ENCODE measurements around the gene HIBCH.
"Not testable (repeated sequence)": the region's sequence is repeated elsewhere in the genome, so short reads cannot be mapped to it uniquely, and the experiment has no call there.

The HIBCH gene

DNA sequence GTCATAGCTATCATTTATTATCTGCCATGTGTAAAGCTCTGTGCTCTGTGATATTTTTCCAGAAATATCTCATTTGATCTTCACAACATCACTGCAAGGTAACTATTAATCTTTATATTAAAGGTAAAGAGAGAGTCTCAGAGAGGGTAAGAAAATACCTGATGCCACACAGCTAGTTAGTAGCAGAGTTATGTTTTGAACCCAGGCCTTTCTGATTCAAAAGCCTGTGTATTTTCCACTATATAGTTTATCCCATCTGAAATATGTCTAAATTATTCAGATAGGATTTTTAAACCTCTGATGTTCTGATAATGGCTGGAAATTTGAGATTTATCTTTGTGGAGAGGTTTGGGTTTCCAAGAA lies 33.9 kb upstream of the HIBCH start:
- Mint-ChIP-seq H3K27me3 (no peaks in the 10 kb centered on the region), H3K27ac (no peak overlapping the region), H3K4me3 (no peak overlapping the region), H3K36me3 (no peaks in the 10 kb centered on the region), H3K9me3 (no peaks in the 10 kb centered on the region), H3K4me1 (no peaks in the 10 kb centered on the region)
- CTCF ChIA-PET = no interaction called here
- no peak for DNase-seq

DNA sequence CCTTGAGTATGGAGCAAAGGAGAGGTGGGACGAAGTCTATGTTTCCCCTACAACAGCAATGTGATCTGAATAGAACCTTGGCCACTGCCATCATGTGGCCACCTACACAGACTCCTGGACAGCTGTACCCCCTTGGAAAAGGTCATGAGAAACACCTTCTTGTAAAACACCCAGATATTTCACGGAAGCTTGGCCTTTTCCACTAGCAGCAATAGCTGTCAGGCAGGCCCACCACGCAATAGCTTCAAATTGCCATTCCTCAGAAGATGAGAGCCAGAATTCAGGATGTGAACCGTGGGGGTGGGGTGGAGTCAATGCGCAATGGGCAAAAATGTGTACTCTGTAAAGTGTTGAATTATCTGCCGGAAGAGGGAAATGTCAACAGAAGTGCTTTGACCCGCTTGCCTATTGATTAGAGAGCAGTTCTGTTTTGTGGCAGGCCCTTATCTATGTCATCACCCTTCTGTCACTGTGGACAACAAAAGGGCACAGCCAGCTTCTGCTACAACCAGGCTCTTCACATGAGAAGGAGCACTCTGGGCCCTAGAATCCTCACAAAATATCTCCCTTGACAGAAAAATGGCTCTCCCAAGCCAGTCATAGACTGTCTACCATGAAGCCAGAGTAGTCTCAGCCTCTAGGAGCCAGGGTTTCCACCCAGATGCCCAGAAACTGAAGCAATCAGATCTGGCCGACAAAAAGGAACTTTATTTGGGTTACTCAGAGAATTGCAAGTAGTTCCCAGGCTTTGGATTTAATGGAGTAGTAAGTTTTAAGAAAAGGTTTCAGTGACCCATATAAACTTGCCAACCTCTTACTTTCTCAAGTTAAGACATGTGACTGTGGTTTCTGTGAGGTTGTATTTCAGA lies 33.3 kb upstream of the HIBCH start:
- no peaks in the 10 kb centered on the region for H3K36me3 Mint-ChIP-seq
- H3K4me1 Mint-ChIP-seq = no peaks in the 10 kb centered on the region
- H3K4me3 Mint-ChIP-seq = no peak overlapping the region
- no peak for DNase-seq
- no peaks in the 10 kb centered on the region for H3K9me3 Mint-ChIP-seq
- H3K27ac Mint-ChIP-seq = no peak overlapping the region
- no peaks in the 10 kb centered on the region for H3K27me3 Mint-ChIP-seq
- CTCF ChIA-PET = no interaction called here

DNA sequence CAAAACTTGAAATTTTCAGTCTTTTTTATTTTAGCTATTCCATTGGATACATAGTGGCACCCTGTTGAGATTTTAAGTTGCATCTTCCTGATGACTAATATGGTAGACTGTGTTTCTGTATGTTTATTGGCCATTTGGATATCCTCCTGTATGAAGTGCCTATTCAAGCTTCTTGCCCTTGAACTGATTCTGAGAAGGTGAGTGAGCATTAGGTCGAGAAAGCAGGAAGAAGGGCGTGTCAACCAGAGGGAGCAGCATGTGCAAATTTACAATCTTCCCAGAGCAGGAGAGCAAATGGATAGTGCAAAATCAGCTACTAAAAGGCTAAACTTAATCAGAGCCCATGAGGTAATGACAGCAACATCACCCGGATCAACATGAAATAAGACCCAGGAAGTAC lies 32.3 kb upstream of the HIBCH start:
- no peaks in the 10 kb centered on the region for H3K9me3 Mint-ChIP-seq
- DNase-seq = no peak
- no peaks in the 10 kb centered on the region for H3K4me1 Mint-ChIP-seq
- no peaks in the 10 kb centered on the region for H3K36me3 Mint-ChIP-seq
- CTCF ChIA-PET = no interaction called here
- H3K27me3 Mint-ChIP-seq = no peaks in the 10 kb centered on the region
- no peak overlapping the region for H3K4me3 Mint-ChIP-seq
- H3K27ac Mint-ChIP-seq = no peak overlapping the region

DNA sequence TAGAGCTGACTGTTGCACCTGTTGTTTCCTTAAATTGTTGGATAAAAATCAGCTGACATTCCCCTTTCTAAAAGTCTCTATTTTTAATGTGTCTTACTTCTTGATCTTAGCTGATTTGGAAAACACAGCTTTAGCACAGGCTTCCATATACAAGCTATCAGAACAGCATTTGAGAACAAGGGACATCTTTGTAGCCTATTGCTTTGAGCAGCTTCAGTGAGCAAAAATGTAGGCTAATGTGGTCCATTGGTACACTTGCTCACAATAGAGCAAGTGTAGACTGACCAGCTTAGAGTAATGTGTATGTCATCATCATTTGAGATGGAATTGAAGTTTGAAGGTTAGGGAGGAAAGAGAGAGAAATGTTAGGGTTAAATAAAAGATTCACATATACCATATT lies 30.7 kb upstream of the HIBCH start:
- Mint-ChIP-seq H3K4me3 (no peak overlapping the region), H3K27me3 (no peaks in the 10 kb centered on the region), H3K36me3 (no peaks in the 10 kb centered on the region), H3K9me3 (no peaks in the 10 kb centered on the region), H3K4me1 (no peaks in the 10 kb centered on the region), H3K27ac (no peak overlapping the region)
- CTCF ChIA-PET = no interaction called here
- no peak for DNase-seq

DNA sequence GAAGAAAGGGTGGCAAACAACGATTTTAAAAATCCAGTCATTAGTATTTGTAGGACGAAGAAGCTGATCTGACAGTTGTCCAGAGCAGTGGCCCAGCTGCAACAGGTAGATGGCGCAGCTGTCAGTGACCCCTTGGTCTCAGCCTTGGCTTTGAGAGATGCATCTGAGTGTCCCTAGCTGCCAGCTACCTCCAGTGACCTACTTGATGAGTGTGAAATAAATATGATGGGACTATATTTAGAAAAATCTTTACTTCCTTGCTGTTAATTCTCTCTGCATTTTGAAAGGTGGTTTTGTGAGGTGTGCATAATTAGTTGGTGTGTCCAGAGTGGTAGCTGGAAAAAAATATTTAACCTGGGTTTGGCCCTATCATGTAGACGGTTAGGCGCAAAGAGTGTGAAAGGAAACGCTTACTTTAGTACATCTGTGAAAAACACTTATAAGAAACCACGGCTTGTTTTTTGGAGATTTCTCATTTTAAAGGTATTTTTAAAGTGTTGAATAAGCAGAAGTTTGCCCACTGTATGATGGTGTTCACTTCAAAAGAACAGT lies 24.7 kb upstream of the HIBCH start:
- H3K9me3 Mint-ChIP-seq = no peaks in the 10 kb centered on the region
- H3K27me3 Mint-ChIP-seq = peaks cover 27% of the 10 kb centered on the region
- H3K4me1 Mint-ChIP-seq = peaks cover 14% of the 10 kb centered on the region

GRCh38 chr2:190343536-190344275 lies 24.1 kb upstream of the HIBCH start, which contains the start of gene INPP1:
INPP1 (plus strand) TSS chr2:190343589; CDS start chr2:190360103, 16,514 bp downstream.
- Mint-ChIP-seq H3K4me3 (peak within 1 kb of the TSS; percentile 75), H3K4me1 (peaks cover 14% of the 10 kb centered on the region), H3K36me3 (no peaks in the 10 kb centered on the region), H3K9me3 (no peaks in the 10 kb centered on the region), H3K27ac (peak within 1 kb of the TSS; percentile 49), H3K27me3 (peaks cover 27% of the 10 kb centered on the region)
- CTCF ChIA-PET = interaction anchor here (0.8 to 1.9 kb wide), 7 partner anchors 12 to 27 kb away, joined by 3 to 12 read pairs (median 5); no protein-coding TSS in a partner anchor
- peak; percentile 59 for DNase-seq

More for the DNA sequence above, 24.7 kb upstream of the HIBCH start:
- DNase-seq = no peak
- H3K27ac Mint-ChIP-seq = no peak overlapping the region
- CTCF ChIA-PET = interaction anchor here (0.8 to 1.9 kb wide), 8 partner anchors 11 to 306 kb away, joined by 3 to 12 read pairs (median 4); no protein-coding TSS in a partner anchor
- H3K4me3 Mint-ChIP-seq = peak overlapping the region; percentile 74
- no peaks in the 10 kb centered on the region for H3K36me3 Mint-ChIP-seq

DNA sequence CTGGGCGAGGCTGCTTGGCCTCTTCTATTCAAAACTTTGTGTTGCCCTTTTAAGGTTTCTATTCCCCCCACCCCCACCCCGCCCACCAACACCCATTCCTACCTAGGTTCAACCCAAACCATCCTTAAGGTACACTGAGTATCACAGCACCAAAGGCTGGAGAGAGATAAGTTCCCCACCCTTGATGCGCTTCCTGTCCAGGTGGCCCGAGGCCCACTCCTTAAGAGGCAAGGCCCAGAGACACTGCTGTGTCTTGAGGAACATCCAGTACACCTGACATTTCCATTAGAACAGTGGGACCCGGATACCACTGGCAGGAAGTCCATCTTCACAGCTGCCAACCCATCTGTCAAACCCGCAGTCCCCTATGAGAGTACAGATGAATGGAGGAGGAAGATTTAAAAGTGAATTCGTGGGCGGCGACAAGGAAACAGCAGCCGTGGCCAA lies 23.5 kb upstream of the HIBCH start:
- CTCF ChIA-PET = no interaction called here
- no peak for DNase-seq
- H3K4me3 Mint-ChIP-seq = peak overlapping the region; percentile 75

DNA sequence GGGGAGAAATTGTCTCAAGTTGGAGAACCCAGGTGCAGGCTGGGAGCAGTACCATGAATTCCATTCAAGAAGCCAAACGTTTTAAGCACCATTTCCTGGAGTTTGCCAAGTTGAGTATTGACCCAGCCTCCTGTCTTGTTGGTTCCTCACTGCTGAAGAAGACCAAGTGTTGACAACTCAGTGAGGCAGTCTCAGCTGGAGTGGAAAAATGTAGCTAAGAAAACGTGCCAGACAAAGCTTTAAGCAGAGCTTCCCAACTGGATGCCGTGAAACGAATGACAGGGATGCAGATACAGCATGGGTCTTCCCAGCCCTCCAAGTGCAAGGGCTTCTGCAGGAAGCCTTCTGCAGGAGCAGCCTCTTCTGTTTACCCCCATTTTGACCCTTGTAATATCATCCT lies 23.0 kb upstream of the HIBCH start:
- no peaks in the 10 kb centered on the region for H3K36me3 Mint-ChIP-seq
- H3K9me3 Mint-ChIP-seq = no peaks in the 10 kb centered on the region
- no peak for DNase-seq
- CTCF ChIA-PET = no interaction called here
- peaks cover 14% of the 10 kb centered on the region for H3K4me1 Mint-ChIP-seq
- H3K27ac Mint-ChIP-seq = no peak overlapping the region
- peaks cover 27% of the 10 kb centered on the region for H3K27me3 Mint-ChIP-seq
- H3K4me3 Mint-ChIP-seq = peak overlapping the region; percentile 75

More for the DNA sequence above, 23.5 kb upstream of the HIBCH start:
- Mint-ChIP-seq H3K4me1 (peaks cover 14% of the 10 kb centered on the region), H3K27me3 (peaks cover 27% of the 10 kb centered on the region), H3K27ac (peak overlapping the region; percentile 49), H3K9me3 (no peaks in the 10 kb centered on the region), H3K36me3 (no peaks in the 10 kb centered on the region)

DNA sequence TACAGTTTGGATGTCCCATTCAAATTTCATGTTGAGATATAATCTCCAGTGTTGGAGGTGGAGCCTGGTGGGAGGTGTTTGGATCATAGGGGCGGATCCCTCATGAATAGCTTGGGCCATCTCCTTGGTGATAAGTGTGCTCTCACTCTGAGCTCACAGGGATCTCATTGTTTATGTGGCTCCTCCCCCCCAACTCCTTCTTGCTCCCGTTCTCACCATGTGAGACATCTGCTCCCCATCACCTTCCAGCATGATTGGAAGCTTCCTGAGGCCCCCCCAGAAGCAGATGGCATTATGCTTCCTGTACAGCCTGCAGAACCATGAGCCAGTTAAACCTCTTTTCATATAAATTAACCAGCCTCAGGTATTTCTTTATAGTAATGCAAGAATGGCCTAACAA lies 20.7 kb upstream of the HIBCH start:
- CTCF ChIA-PET = no interaction called here
- Mint-ChIP-seq H3K27me3 (peaks cover 27% of the 10 kb centered on the region), H3K27ac (no peak overlapping the region), H3K4me1 (peaks cover 14% of the 10 kb centered on the region), H3K4me3 (no peak overlapping the region), H3K36me3 (no peaks in the 10 kb centered on the region), H3K9me3 (no peaks in the 10 kb centered on the region)
- no peak for DNase-seq

GRCh38 chr2:190339394-190339793 lies 19.8 kb upstream of the HIBCH start:
- Mint-ChIP-seq H3K27ac (no peak overlapping the region), H3K27me3 (peaks cover 27% of the 10 kb centered on the region), H3K4me1 (peaks cover 8% of the 10 kb centered on the region), H3K36me3 (no peaks in the 10 kb centered on the region), H3K9me3 (no peaks in the 10 kb centered on the region), H3K4me3 (no peak overlapping the region)
- CTCF ChIA-PET = no interaction called here
- no peak for DNase-seq

DNA sequence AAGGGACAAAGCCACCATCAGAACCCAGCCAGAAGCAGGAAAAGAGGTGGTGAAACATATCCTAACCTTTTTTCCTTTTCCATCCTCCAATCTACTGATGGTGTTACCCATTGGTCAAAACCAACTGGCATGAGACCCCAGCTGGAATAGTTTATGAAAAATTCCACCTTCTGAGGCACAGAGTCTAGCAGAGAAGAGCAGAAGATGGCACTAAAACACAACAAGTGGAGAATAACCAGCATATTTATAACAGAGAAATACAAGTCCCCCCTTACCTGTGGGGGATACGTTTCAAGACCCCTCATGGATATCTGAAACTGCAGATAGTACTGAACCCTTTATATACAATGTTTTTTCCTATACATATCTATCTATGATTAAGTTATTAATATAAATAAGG lies 18.8 kb upstream of the HIBCH start:
- H3K36me3 Mint-ChIP-seq = no peaks in the 10 kb centered on the region
- no peak overlapping the region for H3K4me3 Mint-ChIP-seq
- peaks cover 5% of the 10 kb centered on the region for H3K4me1 Mint-ChIP-seq
- DNase-seq = no peak
- no peaks in the 10 kb centered on the region for H3K9me3 Mint-ChIP-seq
- peaks cover 22% of the 10 kb centered on the region for H3K27me3 Mint-ChIP-seq
- CTCF ChIA-PET = no interaction called here
- no peak overlapping the region for H3K27ac Mint-ChIP-seq

DNA sequence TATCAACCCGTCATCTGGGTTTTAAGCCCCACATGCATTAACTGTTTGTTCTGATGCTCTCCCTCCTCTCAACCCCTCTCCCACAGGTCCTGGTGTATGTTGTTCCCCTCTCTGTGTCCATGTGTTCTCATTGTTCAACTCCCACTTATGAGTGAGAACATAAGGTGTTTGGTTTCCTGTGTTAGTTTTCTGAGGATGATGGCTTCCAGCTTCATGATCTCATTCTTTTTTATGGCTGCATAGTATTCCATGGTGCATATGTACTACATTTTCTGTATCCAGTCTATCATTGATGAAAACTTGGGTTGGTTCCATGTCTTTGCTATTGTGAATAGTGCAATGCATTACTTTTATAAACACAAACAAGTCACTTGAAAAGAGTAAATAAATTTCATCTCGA lies 16.8 kb upstream of the HIBCH start:
- Mint-ChIP-seq H3K27ac (no peak overlapping the region), H3K36me3 (no peaks in the 10 kb centered on the region), H3K27me3 (peaks cover 12% of the 10 kb centered on the region), H3K9me3 (no peaks in the 10 kb centered on the region), H3K4me1 (no peaks in the 10 kb centered on the region), H3K4me3 (no peak overlapping the region)
- DNase-seq = no peak
- CTCF ChIA-PET = interaction anchor here (1.0 kb wide), 1 partner anchor 10 kb away, joined by 3 read pairs; no protein-coding TSS in a partner anchor

GRCh38 chr2:190335584-190335983 lies 16.0 kb upstream of the HIBCH start:
- H3K4me3 Mint-ChIP-seq, DNase-seq, H3K4me1 Mint-ChIP-seq, CTCF ChIA-PET, H3K27ac Mint-ChIP-seq, H3K36me3 Mint-ChIP-seq, H3K9me3 Mint-ChIP-seq: not testable (repeated sequence)
- peaks cover 16% of the 10 kb centered on the region for H3K27me3 Mint-ChIP-seq

DNA sequence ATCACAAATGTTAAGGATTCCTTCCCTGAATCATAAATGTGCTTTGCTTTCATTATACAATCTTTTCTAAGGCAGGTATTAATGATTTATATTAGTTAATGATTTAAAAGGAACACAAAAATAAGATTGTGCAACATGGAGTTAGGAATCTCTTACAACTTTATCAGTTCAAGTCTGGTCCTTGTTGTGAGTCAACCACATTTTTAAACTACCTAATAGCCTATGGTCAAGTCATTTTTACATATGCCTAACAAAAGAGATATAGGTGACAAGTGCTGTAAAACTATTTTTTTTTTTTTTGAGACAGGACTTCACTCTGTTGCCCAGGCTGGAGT lies 15.6 kb upstream of the HIBCH start:
- Mint-ChIP-seq H3K9me3 (no peaks in the 10 kb centered on the region), H3K27ac (no peak overlapping the region), H3K36me3 (no peaks in the 10 kb centered on the region), H3K27me3 (peaks cover 15% of the 10 kb centered on the region), H3K4me1 (no peaks in the 10 kb centered on the region), H3K4me3 (no peak overlapping the region)
- DNase-seq = no peak
- CTCF ChIA-PET = no interaction called here

Measured in activated naive CD4-positive, alpha-beta T cell treated with anti-CD3 and anti-CD28 coated beads, Interleukin-2, amount 10 ng/mL, durations not matched to agents 7 days and 5 days (primary cell).